T-helper 2 cell (primary cell): ENCODE results near the gene SMCO3.
A peak's percentile ranks its signal among the peaks of the same experiment; 100 is the strongest.

Experiments
- DNase-seq, 5 experiments: peaks; one replicate each; pipeline versions ENCODE4 v3.0.0 to v3.0.0-alpha.2; 2012 to 2022
- total RNA-seq, 2 donors: gene quantifications; one replicate each; lab custom pipeline; 2026; lab: John Stamatoyannopoulos, UW

SMCO3 gene
- total RNA-seq = 0 reads per million in 2 donors

DNA sequence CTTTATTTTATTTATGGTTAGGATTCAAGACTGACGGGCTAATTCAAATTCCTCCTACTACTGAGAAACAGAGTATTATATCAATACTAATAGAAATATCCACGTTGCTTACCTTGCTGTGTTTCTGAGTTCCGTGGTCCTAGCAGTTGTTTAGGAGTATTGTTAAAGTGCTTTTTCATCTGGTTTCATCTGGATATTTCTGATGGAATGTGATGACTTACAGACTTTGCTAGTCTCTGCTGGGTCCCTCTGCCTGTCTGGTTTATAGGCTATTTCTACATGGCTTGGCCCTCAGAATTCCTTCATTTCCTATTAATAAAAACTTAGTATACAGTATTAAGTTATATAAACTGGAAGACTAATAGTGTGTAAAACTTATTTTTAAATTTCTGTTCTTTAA is at the start of gene SMCO3:
SMCO3 (minus strand) TSS at position 169 of the 400 bp plus-strand sequence. CDS start 7,502 bp downstream, outside the sequence.
- no peak for DNase-seq

DNA sequence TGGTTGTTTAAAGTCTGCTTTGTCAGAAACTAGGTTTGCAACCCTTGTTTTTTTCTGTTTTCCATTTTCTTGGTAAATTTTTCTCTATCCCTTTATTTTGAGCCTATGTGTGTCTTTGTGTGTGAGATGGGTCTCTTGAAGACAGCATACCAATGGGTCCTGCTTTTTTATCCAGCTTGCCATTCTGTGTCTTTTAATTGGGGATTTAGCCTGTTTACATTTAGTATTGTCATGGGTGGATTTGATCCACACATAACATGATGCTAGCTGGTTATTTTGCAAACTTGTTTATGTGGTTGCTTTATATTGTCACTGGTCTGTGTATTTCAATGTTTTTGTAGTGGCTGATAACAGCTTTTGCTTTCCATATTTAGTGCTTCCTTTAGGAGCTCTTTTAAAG is 46.5 kb upstream of the SMCO3 start:
- DNase-seq = no peak

DNA sequence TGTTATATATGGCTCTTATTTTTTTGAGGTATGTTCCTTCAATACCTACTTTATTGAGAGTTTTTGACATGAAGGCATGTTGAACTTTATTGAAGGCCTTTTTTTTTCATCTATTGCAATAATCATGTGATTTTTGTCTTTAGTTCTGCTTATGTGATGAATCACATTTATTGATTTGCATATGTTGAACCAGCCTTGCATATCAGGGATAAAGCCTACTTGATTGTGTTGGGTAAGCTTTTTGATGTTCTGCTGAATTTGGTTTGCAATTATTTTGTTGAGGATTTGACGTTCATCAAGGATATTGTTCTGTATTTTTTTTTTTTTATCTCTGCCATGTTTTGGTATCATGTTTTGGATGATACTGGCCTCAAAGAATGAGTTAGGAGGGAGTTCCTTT is 44.5 kb upstream of the SMCO3 start:
- no peak for DNase-seq

DNA sequence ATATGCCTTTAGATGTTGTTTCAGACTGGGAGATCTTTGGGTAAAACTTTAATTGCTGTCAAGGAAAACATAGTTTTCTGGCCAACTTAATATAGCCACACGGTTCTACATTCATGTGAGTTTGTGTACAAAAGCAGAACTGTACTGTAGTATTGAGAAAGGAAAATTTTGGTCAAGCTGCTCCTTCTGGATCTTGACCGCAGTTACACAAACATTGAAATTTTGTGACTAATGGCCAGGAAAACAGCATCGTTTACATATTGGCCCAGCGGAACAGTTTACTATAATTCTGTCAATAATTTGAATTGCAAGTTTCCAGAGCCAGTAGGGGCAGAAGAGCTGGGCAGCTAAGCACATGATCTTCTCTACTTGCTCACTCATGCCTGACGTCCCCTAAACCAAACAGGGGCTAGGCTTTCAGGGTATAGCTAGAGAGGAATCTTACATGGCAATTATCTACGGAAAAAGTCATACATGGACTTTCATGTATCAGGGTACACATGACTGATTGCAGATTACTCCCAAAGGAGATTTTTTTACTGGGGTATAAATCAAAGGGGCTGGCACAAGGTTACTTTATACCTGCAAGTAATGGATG is 40.7 kb upstream of the SMCO3 start:
- no peak for DNase-seq

DNA sequence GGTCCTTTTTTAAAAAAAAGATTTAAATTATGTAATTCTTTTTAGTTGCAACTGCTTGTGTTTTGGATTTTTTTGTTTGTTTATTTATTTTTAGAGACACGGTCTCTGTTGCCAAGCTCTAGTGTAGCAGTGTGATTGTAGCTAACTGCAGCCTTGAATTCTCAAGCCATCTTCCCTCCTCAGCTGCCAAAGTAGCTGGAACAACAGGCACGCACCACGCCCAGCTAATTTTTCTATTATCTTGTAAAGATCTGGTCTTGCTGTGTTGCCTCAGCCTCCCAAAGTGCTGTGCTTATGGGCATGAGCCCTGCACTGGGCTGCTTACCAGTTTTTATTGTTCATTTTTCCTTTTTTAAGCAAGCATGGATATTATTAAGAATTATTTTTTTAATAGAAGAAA is 40.0 kb upstream of the SMCO3 start:
- DNase-seq = no peak

DNA sequence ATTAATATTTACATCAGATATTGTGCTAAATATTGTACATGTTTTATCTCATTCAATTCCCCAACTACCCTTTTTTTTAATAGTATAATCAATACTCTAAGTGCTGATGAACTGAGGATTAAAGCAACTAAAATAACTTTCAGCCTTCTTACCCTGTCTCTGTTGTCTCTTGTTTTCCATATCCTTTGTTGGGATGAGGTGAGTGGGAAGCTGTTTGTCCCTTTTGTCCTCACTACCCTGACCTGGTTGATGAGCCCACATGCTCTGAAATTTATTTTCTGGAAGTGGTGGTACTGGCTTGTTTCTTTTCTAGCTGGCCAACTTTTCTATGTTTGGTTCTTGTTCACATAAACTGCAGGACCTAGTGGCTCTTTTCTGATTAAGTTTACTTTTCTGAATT is 38.9 kb upstream of the SMCO3 start:
- no peak for DNase-seq

DNA sequence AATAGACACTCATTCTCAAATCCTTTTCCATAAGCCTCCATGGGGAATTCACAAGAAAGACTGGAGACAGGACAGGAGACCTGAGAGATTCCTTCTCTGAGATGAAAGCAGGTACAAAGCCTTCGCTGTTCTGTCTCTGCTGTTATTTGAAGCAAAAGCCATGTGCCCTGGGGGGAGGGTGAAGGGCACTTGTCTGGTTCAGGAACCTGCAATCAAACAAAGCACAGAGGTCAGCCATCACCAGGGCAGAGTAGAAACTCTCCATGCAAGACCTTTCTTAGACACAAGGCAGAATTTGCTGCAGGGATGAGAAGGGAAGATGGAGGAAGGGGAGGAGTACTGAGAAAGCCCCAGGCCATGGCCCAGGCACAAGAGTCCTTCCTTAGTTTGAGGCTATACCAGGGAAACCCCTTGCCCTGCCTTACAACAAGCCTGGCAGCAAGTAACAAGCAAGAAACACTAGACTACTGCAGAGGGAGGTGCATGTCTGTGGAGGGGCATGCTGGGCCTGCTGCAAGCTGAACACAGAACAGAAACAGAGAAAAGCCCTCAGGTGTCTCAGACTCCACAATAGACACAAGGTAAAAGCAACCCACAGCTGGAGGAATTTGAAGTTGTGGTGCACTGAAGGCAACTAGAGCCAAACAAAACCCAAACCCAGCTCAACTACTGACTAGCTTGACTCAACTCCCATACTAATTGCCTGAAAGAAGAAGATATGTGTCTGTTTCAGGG is 37.1 kb upstream of the SMCO3 start:
- DNase-seq = no peak

DNA sequence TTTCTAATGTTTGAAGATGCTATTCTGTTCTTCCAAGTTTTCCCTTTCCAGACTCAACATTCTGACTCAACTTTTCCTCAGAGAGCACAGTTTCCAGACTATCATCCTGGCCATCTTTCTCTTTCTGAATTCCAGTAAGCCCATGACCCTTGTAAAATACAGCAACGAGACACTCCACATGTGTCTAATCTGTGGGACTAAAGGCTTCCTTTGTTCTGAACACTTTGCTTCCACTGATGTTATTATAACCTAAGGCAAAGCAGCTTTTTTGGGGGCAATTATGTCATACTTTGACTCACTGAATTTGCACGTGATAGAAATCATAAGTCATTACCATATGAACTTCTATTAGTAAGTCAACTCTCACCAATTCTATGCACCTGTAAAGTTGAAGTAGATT is 35.7 kb upstream of the SMCO3 start:
- no peak for DNase-seq

DNA sequence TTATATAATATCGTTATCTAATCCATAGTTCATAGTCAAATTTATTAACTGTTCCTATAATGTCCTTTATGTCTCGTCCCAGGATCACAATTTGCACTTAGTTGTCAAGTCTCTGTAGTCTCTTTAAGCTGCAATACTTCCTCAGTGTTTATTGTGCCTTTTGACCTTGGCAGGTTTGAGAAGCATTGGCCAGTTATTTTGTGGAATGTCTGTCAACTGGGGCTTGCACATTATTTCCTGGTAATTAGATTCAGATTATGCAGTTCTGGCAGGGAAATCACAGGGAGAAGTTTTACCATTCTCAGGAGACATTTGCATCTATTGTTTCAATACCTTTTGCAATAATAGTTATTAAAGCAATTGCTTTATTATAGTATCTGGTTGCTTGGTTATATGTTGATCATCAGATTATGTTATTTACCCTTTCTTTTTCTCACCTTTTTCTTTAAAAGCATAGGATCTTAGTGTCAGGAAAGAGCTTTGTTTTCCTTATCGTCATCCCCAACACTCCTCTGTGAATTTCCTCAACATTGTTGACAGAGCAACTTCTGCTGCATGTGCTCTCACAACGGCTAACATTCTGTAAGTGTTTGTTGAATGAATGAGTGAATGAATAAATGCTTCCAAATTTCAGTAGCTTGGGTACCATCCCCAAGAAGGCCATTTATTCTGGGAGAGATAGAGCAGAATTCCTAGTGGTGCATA is 33.0 kb upstream of the SMCO3 start:
- DNase-seq = no peak

DNA sequence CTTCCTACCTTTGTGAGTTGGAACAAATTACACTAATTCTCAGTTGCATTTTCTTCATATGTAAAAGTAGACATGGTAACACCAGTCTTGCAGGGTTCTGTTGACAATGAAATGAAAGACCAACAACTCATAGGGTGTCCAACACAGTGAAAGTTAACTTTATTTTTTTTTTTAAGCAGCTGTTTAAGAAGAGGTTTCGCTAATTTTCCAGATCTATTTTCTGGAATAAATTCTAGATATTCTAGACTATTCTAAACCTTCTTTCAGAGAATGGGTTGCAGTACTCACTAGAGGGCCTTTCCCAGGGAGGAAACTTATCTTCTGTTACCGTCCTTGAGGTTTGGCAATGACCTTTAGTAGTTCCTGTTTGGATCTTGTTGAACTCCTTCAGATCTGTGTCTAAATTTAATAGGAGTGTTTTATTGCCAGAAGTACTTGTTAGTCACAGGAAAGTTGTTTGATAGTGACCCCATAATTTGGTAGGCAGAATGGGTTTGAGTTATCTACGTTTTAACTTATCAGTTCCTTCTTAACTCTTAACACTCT is 32.1 kb upstream of the SMCO3 start:
- no peak for DNase-seq

DNA sequence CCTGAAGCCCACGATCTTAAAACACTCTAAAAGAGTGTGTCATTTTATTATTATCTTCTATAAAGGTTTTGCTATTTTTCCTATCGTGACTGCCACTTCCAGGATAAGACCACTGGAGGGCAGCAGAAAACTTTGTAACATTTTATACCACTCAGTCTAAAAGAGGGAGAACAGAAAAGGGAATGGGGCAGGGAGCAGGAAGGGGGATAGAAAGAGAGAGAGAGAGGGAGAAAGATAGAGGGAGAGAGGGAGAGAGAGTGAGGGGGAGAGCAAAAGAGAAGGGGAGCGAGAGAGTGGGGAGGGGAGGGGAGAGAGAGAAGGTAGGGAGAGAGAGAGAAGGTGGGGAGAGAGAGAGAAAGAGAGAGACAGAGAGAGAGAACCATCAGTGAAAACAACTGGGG is 31.4 kb upstream of the SMCO3 start:
- DNase-seq = peak in 2 of 5 experiments; percentile 29 to 47

DNA sequence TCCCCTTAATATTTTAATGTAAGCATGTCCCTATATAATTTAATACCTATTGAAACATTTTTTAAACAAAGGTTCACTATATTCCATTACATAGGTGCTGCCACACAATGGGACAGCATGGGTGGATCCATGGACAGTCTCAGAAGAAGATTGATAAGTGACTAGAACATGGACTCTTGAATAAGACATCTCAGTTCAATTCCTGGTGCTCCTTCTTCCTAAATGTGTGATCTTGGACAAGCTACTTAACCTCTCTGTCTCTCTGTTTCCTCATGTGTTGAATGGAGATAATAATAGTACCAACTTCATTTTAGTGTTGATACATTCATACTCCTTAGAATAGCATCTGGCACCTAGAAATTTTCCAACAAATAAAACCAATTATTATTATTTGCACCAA is 30.4 kb upstream of the SMCO3 start:
- no peak for DNase-seq

DNA sequence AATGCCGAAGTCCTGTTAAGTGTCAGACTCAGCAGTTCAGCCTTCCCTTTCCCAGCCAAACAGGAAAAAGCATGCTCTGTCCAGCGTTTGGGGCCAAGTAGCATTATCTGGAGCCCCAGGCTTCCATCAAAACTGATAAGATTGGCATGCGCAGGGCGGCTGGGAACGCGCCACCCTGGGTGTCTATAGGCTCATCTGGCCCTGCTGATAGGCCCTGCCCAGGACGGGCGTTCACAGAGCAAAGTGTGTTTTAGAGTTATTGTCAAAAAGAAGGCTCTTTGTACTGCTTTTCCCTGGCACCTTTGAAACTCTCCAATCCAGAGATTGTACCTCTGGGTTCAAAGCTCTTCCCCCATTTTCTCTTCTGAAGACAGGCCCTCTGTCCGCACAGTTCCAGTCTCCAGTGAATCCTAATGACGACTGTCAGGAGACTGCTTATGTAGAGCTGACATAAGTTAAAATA is 29.5 kb upstream of the SMCO3 start, which contains the start of gene ART4:
ART4 (minus strand) TSS at position 102 of the 463 bp plus-strand sequence. CDS start 413 bp downstream, outside the sequence.
- no peak for DNase-seq

DNA sequence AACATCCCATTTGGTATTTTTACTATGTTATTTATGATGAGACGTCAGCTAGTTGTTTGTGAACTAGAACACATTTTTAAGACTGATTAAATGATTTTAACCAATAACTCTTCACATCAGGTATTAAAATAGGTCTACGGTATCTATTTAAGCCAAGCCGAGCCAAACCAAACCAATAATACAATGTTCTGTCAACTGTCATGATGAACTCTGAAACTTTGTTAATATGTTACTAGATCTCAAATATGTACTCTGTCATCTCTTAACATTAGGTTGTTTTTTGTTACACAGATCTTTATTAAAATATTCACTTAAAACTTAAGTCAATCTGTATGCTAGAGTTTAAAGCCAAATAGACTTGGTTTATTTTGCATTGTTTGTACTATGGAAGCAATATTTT is 28.3 kb upstream of the SMCO3 start:
- no peak for DNase-seq

DNA sequence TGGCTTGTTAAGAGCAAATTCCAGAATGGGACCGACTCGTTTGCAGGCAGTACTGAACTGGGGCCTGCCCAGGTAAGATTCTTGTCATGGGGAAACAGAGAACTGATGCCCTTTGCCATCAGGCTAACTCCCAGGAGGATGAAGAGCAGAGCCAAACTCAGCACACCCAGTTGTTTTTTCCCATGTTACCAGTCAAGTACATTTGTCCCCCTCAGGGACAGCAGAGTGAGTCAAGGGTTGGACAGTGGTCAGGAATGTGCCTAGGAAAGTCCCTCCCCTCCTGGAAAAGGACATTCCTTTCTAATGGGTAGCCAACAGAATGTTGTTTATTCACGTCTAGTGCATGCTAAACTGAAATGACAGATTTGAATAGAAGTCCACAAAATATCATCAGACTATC is 27.8 kb upstream of the SMCO3 start:
- DNase-seq = no peak

DNA sequence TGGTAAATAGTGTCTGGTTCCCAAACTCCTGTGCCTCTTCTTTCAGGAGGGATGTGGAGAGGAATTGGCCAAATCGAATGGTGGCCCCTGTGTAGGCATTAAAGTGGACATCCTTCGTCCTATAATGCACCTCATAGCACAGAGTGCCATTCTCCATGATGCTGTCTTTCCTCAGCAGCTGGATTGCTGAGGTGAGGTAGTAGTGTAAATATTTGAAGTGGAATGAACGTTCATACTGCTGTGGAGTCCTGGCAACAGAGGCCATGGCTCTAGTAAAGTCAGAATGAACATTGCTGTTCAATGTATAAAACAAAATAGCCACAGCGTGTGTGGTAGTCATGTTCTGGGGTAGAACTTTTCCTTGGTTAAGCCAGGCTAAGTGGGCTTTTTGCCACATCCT is 26.6 kb upstream of the SMCO3 start:
- no peak for DNase-seq

DNA sequence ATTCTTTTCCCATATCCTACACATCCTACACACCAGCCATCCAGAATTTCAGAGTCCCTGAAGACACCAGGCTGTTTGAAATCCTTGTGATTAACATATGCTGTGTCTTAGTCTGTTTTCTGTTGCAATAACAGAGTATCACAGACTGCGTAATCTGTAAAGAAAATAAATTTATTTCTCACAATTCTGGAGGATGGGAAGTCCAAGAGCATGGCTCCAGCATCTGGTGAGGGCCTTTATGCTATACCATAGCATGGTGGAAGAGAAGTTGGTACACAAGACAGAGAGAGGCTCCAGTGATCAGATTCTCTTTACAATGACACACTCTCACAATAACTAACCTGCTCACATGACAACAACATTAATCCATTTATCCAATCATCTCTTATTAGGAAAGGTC is 25.3 kb upstream of the SMCO3 start:
- DNase-seq = no peak

DNA sequence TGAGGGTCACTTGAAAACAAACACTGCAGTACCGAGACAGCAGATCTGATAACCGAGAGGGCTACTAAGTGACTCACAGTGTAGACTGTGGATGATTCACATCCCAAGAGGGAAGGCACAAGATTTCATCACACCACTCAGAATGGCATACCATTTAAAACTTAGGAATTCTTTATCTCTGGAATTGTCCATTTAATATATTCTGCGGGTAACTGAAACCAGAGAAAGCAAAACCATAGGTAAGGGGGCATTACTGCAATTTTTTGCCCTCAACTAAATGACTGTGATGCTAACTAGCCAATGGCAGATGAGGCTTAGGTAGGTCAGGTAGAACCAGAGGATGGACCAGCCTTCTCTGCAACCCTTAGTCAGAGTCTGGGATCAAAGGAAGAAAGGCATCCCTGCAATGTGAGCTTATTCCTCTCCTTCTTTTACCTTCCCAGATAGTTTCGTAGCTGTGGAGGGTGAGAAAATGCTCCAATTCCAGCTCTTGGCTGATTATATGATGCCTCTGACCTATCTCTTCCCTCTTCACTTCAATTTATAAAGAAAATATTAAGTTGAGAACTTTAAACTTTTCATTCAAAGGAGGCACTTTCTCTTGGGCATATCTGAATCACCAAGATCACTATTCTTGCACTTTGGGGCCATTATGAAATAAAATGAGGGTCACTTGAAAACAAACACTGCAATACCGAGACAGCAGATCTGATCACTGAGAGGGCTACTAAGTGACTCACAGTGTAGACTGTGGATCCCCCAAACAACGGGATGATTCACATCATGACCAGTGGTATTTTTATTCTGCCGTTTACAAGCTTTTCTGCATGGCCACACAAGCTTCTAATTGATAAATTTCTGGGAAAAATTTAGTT is 22.6 kb upstream of the SMCO3 start:
- DNase-seq = no peak

DNA sequence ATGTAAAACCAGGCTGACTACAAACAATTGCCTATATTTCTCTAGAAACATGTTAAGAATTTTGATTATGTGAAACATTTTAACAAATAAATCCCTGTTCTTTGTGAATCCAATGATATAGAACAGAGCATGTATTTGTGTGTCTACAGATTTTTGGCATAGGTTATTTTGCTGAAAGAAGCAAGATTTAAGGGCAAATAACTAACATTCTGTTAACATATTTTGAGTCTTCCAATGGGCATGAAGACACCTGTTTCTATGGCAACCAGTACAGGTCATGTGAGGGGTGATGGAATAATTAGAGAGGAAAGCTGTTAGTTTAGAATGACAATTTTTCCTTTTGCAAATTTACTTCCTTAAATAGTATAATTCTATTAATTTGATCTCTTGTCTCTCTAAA is 20.5 kb upstream of the SMCO3 start:
- no peak for DNase-seq

DNA sequence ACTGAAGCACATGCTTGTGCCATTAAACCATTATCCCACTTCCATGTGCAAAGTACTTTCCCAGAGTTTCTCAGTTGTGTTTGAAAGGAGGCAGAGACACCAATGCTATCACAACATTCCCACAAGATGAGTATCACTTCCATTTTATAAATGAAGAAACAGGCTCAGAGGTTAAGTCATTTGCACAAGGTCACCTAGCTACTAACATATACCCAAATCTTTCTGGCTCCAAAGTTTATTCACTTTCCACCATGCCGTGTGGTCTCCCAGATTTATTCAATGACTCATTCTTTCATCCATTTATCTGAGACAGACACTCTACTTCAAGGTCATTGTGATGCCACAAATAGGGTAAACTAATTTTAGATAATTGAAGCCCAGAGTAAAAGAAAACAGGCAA is 20.0 kb upstream of the SMCO3 start:
- no peak for DNase-seq

DNA sequence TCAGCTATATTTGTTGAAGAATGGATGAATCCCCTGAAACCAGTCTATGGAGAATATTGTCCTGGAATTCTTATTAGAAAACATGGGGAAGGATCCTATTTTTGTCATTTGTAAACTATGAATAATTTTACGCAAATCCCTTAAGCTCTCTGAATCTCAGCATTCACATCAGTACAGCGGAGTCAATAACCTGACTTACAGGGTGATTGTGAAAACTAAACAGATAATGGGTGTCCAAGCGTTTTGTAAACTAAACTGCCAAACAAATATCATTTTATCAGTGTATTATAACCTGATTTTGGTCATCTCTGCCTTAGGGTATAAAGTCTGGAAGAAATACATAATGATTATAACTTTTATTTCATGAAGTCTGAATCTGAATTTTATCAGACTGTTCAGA is 19.4 kb upstream of the SMCO3 start:
- no peak for DNase-seq

DNA sequence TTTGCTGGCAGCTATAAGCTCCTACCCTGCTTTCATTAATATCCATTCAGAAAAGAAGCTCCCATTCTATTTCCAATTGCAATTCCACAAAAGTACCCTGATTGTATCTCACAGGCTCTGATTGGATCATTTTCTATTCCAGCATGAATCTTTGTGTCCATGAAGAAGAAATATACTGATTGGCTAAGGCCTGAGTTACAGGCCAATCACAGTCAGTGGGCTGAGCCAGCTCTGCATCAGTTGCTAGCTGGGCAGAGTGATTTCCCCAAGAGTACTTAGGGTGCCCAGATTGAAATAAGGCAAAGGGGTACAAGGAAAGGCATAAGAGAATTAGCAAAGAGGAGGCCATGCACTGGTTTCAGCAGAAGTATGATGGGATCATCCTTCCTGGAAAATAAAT is 14.9 kb upstream of the SMCO3 start:
- DNase-seq = peak in 1 of 5 experiments; percentile 21

DNA sequence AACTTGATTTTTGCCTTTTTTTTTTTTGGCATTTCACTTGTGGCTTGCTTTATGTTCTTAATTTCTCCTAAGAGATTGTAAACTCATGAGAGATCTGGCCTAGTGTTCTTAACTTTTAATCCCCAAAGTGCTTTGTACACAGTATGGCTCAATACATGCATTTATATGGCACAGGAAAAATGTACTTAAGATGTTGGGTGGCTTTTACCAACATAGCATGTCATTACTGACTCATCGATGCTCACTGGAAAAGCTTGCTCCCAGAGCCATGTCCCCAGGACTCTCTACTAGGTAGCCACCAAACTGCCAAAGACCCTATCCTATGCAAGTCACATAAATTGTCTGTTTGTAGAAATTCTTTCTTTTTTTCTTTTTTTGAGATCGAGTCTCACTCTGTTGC is 13.1 kb upstream of the SMCO3 start:
- DNase-seq = no peak
